NCI-H1436 treated with DMSO at 0.1 percent for 48 hours (cell line): ENCODE measurements around the gene PRDX3.
"Not testable (repeated sequence)": the region's sequence is repeated elsewhere in the genome, so short reads cannot be mapped to it uniquely, and the experiment has no call there.

Experiments
- DNase-seq: peaks from one replicate; lab custom pipeline; 2025; lab: John Stamatoyannopoulos, UW

The PRDX3 gene

GRCh38 chr10:119206603-119207365, 28.2 kb upstream of the PRDX3 start:
- DNase-seq, result no peak

DNA sequence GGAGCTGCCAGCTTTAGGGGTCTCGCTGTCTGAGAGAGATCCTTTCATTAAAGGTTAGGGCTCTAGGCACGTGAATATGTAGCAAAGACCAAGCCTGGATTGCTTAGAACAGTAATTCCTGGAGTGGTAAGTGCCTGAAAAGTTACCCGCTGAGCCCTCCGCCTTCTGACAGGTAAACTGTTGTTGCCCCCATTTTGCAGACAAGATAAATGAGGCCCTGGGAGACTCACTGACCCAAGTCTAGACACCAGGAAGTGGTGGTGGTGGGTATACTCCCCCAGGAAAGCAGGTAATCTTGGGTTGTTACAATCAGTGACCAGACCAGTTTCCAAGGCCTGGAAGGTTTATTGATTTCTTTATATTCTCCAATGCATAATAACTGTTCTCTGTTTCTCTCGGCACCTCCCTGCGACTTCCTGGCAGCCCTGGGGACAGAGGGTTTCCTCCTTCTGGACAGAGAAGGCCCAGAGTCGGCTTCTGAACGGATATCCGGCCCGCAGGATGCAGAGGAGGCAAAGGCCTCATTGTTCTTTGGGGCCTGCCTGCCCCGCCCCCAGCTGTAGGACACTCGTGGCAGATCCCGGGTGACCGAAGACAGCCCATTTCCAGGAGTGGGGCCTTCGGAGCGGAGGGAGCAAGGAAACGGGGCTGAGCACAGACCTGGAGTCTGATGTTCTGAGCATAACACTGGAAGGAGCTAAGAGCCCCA, 27.4 kb upstream of the PRDX3 start:
- no peak for DNase-seq

DNA sequence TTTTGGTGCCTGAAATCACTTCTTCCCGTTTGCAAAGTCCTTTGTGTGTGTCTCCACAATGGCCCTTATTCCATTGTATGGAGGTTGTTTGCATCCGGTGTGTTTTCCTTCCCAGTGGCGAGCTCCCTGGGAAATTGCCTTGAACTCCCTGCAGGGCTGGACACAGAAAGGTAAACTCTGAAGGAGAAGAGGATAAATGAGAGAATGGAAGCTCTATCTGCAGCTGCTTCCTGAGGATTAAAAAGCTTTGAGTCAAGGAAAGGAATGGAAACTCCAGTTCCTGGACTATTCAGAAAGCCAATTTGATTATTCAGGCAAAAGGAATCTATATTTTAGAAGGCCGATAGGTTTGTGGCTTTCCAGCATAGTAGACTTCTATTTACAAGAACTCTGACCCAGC, 24.4 kb upstream of the PRDX3 start:
- no peak for DNase-seq

DNA sequence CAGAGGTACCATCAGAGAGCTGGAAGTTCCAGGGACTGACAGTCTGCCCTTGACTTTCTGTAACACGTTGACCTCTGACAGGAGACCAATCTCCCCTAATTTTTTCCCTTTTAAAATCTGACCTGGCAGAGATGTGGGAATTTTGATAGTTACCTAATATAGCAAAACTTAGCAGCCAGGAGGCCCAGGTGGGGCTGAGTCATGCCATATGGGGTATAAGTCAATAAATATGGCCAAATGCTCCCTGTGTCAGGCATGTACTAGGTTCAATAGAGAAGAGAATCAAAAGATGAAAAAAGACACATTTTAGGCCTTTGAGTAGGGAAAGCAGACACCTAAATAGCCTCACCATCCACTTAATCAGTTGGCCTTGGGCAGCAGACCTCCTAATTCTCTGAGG, 22.6 kb upstream of the PRDX3 start:
- DNase-seq, result no peak

DNA sequence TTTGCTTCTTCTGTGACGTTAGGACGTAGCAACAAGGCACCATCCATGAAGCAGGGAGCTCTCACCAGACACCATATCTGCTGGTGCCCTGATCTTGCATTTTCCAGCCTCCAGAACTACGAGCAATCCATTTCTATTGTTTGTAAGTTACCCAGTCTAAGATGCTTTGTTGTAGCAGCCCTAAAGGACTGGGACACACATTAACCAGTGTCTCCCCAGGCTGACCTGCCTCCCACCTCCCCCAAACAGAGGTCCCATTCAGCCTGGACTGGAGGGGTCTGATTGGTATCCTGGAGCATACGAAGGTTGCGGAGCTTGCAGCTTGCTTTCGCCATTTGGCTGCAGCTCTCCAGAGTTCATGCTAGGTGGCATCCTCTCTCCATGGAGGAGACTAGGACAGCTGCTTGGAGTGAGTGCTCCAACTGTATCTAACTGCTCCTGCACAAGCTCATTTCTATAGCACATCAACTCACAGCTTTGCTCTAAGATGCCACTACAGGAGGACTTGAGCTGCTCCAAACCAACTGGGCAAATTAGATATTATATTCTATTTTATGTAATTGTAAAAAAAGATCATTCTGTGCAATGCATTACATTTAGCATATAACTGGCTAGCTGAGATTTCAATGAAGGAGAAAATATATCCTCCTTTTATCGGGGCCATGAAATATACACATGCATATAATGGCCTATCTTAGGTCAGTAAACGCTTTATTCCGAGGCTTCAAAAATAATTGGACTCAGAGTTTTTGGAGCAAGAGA, 20.8 kb upstream of the PRDX3 start:
- DNase-seq, result no peak

- DNase-seq, result no peak
These were observed 19.8 kb upstream of the PRDX3 start for GRCh38 chr10:119198438-119198837.

GRCh38 chr10:119197921-119198320, 19.3 kb upstream of the PRDX3 start:
- DNase-seq, result no peak

DNA sequence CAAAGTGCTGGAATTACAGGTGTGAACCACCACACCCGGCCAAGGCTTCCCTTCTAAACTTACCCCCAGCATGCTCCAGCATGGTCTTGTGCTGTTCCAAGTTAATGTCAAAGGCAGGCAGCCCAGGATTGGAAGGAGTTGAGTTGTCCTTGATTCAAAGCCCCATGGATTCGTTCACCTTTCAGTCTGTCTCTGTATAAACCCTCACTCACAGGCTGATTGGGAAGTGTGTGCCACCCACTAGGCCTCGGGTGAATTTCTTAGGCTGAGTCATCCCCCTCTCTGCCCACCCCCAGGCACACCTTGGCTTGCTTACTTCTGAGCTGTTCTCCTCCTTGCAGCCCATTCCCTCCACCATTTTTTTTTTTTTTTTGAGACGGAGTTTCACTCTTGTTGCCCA, 13.3 kb upstream of the PRDX3 start:
- no peak for DNase-seq

DNA sequence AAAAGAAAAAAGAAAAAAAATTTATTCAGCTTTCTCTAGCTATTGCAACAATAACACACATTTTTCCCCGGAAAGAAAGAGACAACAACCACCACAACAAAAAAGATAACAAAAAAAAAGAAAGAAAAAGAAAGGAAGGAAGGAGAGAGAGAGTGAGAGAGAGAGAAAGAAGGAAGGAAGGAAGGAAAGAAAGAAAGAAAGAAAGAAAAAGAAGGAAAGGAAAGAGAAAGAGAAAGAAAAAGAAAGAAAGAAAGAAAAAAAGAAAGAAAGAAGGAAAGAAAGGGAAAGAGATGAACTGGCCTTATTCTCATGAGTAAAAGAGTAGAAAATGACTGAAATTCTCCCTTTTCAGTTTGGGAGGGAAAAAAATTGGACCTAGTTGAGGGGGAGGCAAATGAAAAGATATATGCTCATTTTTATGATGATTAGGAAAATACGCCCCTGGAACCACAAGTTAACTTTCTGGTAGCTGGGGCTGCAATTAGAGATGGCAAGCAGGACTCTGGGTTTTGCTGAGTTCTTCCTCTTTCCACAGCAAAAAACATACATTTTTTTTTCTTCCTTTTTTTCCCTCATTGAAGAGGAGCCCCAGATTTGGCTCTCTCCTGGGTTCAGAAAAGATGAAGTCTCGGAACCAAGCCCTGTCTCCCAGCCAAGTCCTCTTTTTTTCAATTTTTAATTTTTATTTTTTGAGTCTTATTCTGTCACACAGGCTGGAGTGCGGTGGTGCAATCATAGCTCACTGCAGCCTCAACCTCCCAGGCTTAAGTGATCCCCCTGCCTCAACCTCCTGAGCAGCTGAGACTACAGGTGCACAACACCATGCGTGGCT, 12.6 kb upstream of the PRDX3 start:
- DNase-seq, result no peak

GRCh38 chr10:119190353-119190752, 11.7 kb upstream of the PRDX3 start:
- no peak for DNase-seq

GRCh38 chr10:119189811-119190282, 11.2 kb upstream of the PRDX3 start:
- no peak for DNase-seq

DNA sequence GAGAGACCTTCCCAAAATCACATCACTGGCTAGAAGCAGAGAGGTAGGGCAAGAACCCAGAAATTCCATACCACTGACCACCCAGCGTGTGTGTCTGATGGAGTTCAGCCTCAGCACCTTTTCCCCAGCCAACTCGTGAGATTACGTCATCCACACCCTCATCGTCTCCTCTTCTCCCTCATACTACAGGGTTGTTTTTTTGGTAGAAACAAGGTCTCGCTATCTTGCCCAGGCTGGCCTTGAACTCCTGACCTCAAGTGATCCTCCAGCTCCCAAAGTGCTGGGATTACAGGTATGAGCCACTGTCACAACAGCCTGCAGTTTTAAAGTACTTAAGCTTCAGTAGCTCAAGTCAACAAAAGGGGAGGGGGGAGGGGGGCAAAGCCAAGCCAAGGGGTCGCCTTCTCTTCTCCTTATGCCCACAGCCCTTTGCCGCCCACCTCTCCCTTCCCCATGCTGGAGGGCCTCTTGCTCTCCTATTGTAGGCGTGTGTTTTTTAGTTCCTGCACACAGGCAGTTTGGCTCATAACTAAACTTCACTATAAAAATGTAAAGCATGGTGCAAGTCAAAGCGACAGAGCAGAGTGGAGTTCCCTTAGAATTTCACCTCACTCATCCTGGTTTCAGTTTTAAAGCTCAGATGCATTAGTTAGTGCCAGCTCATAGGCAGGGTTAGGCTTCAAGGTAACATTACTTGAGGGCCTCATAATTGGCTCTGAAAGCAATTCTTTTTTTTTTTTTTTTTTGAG, 5.2 kb upstream of the PRDX3 start:
- no peak for DNase-seq

DNA sequence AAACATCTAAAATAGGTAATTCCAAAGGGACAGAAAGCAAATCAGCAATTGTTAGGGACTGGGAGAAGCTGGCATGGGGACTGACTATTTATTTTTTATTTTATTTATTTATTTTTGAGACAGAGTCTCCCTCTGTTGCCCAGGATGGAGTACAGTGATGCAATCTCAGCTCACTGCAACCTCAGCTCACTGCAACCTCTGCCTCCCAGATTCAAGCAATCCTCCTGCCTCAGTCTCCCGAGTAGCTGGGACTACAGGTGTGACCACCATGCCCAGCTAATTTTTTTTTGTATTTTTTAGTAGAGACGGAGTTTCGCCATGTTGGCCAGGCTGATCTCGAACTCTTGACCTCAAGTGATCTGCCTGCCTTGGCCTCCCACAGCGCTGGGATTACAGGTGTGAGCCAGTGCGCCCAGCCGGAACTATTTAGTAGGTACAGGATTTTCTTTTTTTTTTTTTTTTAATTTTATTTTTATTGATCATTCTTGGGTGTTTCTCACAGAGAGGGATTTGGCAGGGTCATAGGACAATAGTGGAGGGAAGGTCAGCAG, 2.3 kb upstream of the PRDX3 start:
- DNase-seq, result not testable (repeated sequence)

- no peak for DNase-seq
These were observed 772 bp downstream of the PRDX3 start for GRCh38 chr10:119177708-119178371.

DNA sequence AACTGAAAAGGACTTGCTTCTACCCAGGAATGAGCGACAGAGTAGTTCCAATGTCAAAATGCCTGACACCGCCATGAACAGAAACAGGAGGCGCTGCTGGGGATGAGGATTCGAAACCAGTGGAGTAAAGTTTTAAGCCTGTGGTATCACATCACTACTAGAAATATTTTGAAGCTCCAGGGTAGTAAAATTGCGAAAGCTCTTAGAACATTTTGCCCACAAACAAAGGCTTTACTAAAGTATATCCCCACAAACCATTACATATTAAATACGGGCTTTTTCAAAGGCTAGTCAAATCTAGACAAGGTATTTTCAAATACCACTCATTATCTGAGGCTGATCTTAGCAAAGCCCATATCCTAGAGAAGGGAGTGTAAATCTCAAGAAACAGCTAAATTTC, 2.4 kb downstream of the PRDX3 start:
- DNase-seq, result no peak

GRCh38 chr10:119174109-119174508, 4.5 kb downstream of the PRDX3 start:
- no peak for DNase-seq

DNA sequence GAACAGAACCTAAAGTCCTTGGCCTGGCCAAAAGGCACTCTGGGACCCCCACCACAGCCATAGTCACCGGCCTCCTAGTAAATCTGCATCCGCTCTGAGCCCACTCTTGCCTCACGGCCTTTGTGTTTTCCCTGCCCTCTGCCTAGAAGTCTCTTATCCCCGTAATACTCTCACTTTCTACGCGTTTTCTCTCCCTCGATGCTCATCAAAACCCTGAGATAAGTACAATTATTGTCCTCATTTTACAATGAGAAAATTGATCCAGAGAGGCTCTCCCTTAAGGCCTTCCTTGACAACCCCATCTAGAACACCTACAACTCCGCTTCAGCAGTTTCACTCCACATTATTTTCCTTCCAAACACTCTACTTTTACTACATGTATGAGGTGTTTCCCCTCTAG, 11.6 kb downstream of the PRDX3 start:
- no peak for DNase-seq

GRCh38 chr10:119166564-119166963, 12.0 kb downstream of the PRDX3 start:
- DNase-seq, result no peak

GRCh38 chr10:119166118-119166500, 12.5 kb downstream of the PRDX3 start:
- no peak for DNase-seq
